Measurements from ENCODE around the gene INHBC. TPM values are rescaled to one million over a fixed set of nuclear protein-coding genes. Genes with fewer than 3 reads are reported as not detected.

INHBC gene
- total and polyA plus RNA-seq, 2 donors (not counting 1 experiment from before 2014, with no cell fraction given) = 0.17 to 0.31 TPM

DNA sequence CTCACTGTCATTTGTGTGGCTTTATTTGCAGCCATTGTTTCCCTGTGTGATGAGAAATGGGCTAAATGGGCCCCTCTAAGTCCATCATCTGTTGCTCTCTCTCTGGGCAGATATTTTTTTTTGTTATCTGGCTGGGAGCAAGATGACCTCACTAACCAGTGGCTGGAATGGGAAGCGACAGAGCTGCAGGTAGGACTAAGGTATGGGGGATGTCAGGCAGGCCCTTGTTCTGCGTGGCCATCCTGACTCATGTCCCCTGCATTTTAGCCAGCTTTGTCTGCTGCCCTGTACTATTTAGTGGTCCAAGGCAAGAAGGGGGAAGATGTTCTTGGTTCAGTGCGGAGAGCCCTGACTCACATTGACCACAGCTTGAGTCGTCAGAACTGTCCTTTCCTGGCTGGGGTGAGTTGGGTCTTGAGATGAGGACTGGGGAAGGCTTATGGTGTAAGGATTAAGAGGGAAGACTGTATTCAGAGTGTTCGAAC lies 54.6 kb downstream of the INHBC start:
- H3K36me3 ChIP-seq (replicated peaks in 1 of 2; ENCODE audit: control extremely low read depth in 1 of 2, control insufficient read depth in 1 of 2, extremely low read depth in 1 of 2, insufficient read depth in 2 of 2, low read length in 1 of 2) = peaks cover 5 to 30% of the 10 kb centered on the region in 2 experiments
- WGBS (ENCODE audit: insufficient coverage) = 100% methylated on average over 3 of the region's 5 CpGs
- CTCF ChIA-PET = interaction anchor here (1.0 kb wide), 1 partner anchor 25 kb away, joined by 5 read pairs; no protein-coding TSS in a partner anchor
- no peaks in the 10 kb centered on the region for H3K9me3 Mint-ChIP-seq (ENCODE audit: insufficient read depth)
- H4K20me1 ChIP-seq (ENCODE audit: control insufficient read depth, insufficient read depth, low read length, poor library complexity, severe bottlenecking) = peaks cover 5% of the 10 kb centered on the region
- TF ChIP-seq, protein P1, sequence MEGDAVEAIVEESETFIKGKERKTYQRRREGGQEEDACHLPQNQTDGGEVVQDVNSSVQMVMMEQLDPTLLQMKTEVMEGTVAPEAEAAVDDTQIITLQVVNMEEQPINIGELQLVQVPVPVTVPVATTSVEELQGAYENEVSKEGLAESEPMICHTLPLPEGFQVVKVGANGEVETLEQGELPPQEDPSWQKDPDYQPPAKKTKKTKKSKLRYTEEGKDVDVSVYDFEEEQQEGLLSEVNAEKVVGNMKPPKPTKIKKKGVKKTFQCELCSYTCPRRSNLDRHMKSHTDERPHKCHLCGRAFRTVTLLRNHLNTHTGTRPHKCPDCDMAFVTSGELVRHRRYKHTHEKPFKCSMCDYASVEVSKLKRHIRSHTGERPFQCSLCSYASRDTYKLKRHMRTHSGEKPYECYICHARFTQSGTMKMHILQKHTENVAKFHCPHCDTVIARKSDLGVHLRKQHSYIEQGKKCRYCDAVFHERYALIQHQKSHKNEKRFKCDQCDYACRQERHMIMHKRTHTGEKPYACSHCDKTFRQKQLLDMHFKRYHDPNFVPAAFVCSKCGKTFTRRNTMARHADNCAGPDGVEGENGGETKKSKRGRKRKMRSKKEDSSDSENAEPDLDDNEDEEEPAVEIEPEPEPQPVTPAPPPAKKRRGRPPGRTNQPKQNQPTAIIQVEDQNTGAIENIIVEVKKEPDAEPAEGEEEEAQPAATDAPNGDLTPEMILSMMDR (IDR thresholded peaks at IDR 0.05) = no peak
- TF ChIP-seq EZH2 (IDR thresholded peaks at IDR 0.05; ENCODE audit: borderline replicate concordance, insufficient read depth, low read depth, low read length, poor library complexity, severe bottlenecking) = no peak
- H3K4me3 Mint-ChIP-seq = peak overlapping the region; percentile 89
- peak overlapping the region; percentile 93 for H3K27ac Mint-ChIP-seq
- no peaks in the 10 kb centered on the region for H3K9me3 ChIP-seq (ENCODE audit: control extremely low read depth in 1 of 3, control insufficient read depth in 2 of 3, insufficient read depth in 1 of 3, low read length in 2 of 3)
- H3K27me3 ChIP-seq (replicated peaks in 1 of 4; ENCODE audit: control extremely low read depth in 1 of 4, control insufficient read depth in 3 of 4, insufficient read depth in 4 of 4, low read length in 3 of 4) = no peaks in the 10 kb centered on the region
- DNase-seq = no peak
- H3K27me3 Mint-ChIP-seq = no peaks in the 10 kb centered on the region
- no peak overlapping the region for H3K4me3 ChIP-seq (ENCODE audit: control extremely low read depth in 1 of 5, extremely low read depth in 1 of 5, insufficient read depth in 1 of 5, low read depth in 2 of 5, low read length in 4 of 5)
- H2AFZ ChIP-seq (ENCODE audit: insufficient read depth, low read depth, low read length, poor library complexity, severe bottlenecking) = no peak overlapping the region
- H3K4me1 Mint-ChIP-seq = peaks cover 25% of the 10 kb centered on the region
- H3K9ac ChIP-seq (ENCODE audit: low read length) = peak overlapping the region; percentile 77
- H3K4me2 ChIP-seq (replicated peaks; ENCODE audit: low read depth, low read length, poor library complexity, severe bottlenecking) = peak overlapping the region; percentile 98
- H3K4me1 ChIP-seq (ENCODE audit: control insufficient read depth in 2 of 2, insufficient read depth in 2 of 2, low read length in 2 of 2) = peaks cover 15 to 20% of the 10 kb centered on the region in 2 donors
- no peak overlapping the region for H3K27ac ChIP-seq (ENCODE audit: low read length in 2 of 2)
- H3K79me2 ChIP-seq (ENCODE audit: control insufficient read depth, insufficient read depth, low read length) = peaks cover 52% of the 10 kb centered on the region
- POLR2A ChIA-PET = interaction anchor here (1.2 kb wide), 1 partner anchor 31 kb away, joined by 11 read pairs; the partner anchor contains the start of gene DDIT3
- no peak for ATAC-seq (ENCODE audit: low read depth)
- intact Hi-C loops (cut with micrococcal nuclease) = loop anchor here (10.0 kb wide), 1 partner anchor 266 kb away; the partner anchor contains the start of genes CDK4 and MARCHF9

DNA sequence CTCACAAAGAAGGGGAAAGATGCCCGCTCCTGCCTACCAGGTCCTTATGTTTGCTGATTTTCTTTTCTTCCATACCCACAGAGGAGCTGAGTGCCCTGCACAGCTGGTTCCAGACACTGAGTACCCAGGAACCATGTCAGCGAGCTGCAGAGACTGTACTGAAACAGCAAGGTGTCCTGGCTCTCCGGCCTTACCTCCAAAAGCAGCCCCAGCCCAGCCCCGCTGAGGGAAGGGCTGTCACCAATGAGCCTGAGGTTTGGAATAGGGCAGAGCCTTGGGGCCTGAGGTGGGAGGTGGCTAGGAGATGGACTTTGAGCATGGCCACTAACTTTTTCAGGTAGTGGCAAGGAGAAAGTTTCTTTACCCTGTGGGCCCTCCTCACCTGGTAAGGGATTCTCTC lies 55.5 kb downstream of the INHBC start:
- TF ChIP-seq, protein P1 (IDR thresholded peaks at IDR 0.05) = no peak
- TF ChIP-seq EZH2 (IDR thresholded peaks at IDR 0.05; ENCODE audit: borderline replicate concordance, insufficient read depth, low read depth, low read length, poor library complexity, severe bottlenecking) = no peak
- no peak overlapping the region for H3K4me3 ChIP-seq (ENCODE audit: control extremely low read depth in 1 of 5, extremely low read depth in 1 of 5, insufficient read depth in 1 of 5, low read depth in 2 of 5, low read length in 4 of 5)
- H2AFZ ChIP-seq (ENCODE audit: insufficient read depth, low read depth, low read length, poor library complexity, severe bottlenecking) = no peak overlapping the region
- Mint-ChIP-seq H3K27me3 (no peaks in the 10 kb centered on the region), H3K4me1 (peaks cover 25% of the 10 kb centered on the region), H3K4me3 (no peak overlapping the region), H3K9me3 (ENCODE audit: insufficient read depth) (no peaks in the 10 kb centered on the region), H3K27ac (no peak overlapping the region)
- H3K27me3 ChIP-seq (replicated peaks in 1 of 4; ENCODE audit: control extremely low read depth in 1 of 4, control insufficient read depth in 3 of 4, insufficient read depth in 4 of 4, low read length in 3 of 4) = no peaks in the 10 kb centered on the region
- no peak overlapping the region for H3K4me2 ChIP-seq (replicated peaks; ENCODE audit: low read depth, low read length, poor library complexity, severe bottlenecking)
- no peak overlapping the region for H3K27ac ChIP-seq (ENCODE audit: low read length in 2 of 2)
- ChIA-PET CTCF (interaction anchor here (0.6 to 2.0 kb wide), 3 partner anchors 14 to 46 kb away, joined by 4 to 6 read pairs (median 5); no protein-coding TSS in a partner anchor), POLR2A (interaction anchor here (1.2 kb wide), 1 partner anchor 30 kb away, joined by 11 read pairs; the partner anchor contains the start of gene DDIT3)
- peaks cover 5 to 30% of the 10 kb centered on the region in 2 experiments for H3K36me3 ChIP-seq (replicated peaks in 1 of 2; ENCODE audit: control extremely low read depth in 1 of 2, control insufficient read depth in 1 of 2, extremely low read depth in 1 of 2, insufficient read depth in 2 of 2, low read length in 1 of 2)
- H3K79me2 ChIP-seq (ENCODE audit: control insufficient read depth, insufficient read depth, low read length) = peaks cover 45% of the 10 kb centered on the region
- WGBS (ENCODE audit: insufficient coverage) = 93% methylated on average over 3 of the region's 4 CpGs
- ATAC-seq (ENCODE audit: low read depth) = no peak
- intact Hi-C loops (cut with micrococcal nuclease) = no loop called here
- no peaks in the 10 kb centered on the region for H3K9me3 ChIP-seq (ENCODE audit: control extremely low read depth in 1 of 3, control insufficient read depth in 2 of 3, insufficient read depth in 1 of 3, low read length in 2 of 3)
- no peak for DNase-seq
- no peak overlapping the region for H3K9ac ChIP-seq (ENCODE audit: low read length)
- peaks cover 5% of the 10 kb centered on the region for H4K20me1 ChIP-seq (ENCODE audit: control insufficient read depth, insufficient read depth, low read length, poor library complexity, severe bottlenecking)
- H3K4me1 ChIP-seq (ENCODE audit: control insufficient read depth in 2 of 2, insufficient read depth in 2 of 2, low read length in 2 of 2) = peaks cover 15 to 20% of the 10 kb centered on the region in 2 donors

Measured in B cell (primary cell).